Fibroblast of skin of abdomen (primary cell): ENCODE measurements around the gene KRT71. TPM values are rescaled to one million over a fixed set of nuclear protein-coding genes. Genes with fewer than 3 reads are reported as not detected.
A peak's percentile ranks its signal among the peaks of the same experiment; 100 is the strongest.
"Not testable (repeated sequence)": the region's sequence is repeated elsewhere in the genome, so short reads cannot be mapped to it uniquely, and the experiment has no call there.

Experiments
- DNase-seq: peaks from one replicate; pipeline ENCODE4 v3.0.0-alpha.2; 2013
- polyA plus RNA-seq, 2 experiments: library from polyadenylated mRNA; unstranded; fragments of 120-200 nt; gene quantifications; one replicate each; pipeline ENCODE4 v1.2.1, GENCODE V29; 2013; ENCODE audit not compliant: insufficient read length in 2 of 2

KRT71 gene
- not detected for polyA plus RNA-seq (2013, experiment 1 of 2; ENCODE audit: insufficient read length)
- polyA plus RNA-seq (2013, experiment 2 of 2; ENCODE audit: insufficient read length) = not detected

- DNase-seq = no peak
Measured at GRCh38 chr12:52552681-52553195, at the start of gene KRT71. TSS of gene KRT71 (minus strand) at chr12:52553145. CDS start at chr12:52553077, 68 bp downstream.

- no peak for DNase-seq
Measured at GRCh38 chr12:52602552-52602951, 49.6 kb upstream of the KRT71 start.

- DNase-seq = no peak
Measured at GRCh38 chr12:52601671-52602070, 48.7 kb upstream of the KRT71 start.

DNA sequence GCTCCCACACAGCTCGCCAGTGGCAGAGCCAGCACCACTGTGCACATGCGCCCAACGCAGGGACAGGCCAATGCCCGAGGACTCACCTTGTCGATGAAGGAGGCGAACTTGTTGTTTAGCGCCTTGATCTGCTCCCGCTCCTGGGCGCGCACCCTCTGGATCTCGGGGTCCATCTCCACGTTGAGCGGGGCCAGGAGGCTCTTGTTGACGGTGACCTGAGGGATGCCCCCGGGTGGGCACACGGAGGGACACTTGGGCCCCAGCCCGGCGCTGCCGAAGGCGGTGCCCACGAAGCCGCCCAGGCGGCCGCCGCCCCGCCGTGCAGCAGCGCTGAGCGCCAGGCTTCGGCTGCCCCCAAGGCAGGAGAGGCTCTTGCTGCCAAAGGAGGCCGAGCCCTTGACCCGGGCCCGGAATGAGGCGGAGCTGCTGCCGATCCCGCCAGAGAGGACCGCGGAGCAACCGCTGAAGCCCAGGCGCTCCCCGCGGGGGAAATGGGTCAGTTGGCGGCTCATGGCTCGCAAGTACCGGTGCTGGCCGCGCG lies 48.1 kb upstream of the KRT71 start, which contains the start of gene KRT72:
KRT72 (minus strand) TSS at position 523 of the 541 bp plus-strand sequence; CDS start at position 512, 11 bp downstream.
- DNase-seq = no peak

GRCh38 chr12:52600475-52600874 lies 47.5 kb upstream of the KRT71 start:
- no peak for DNase-seq

- DNase-seq = no peak
Measured at GRCh38 chr12:52600071-52600470, 47.1 kb upstream of the KRT71 start.

- no peak for DNase-seq
Measured at GRCh38 chr12:52598966-52599365, 46.0 kb upstream of the KRT71 start.

GRCh38 chr12:52594237-52594636 lies 41.3 kb upstream of the KRT71 start:
- DNase-seq = not testable (repeated sequence)

GRCh38 chr12:52591521-52591920 lies 38.6 kb upstream of the KRT71 start:
- DNase-seq = no peak

- DNase-seq = no peak
Measured at GRCh38 chr12:52590021-52590420, 37.1 kb upstream of the KRT71 start.

DNA sequence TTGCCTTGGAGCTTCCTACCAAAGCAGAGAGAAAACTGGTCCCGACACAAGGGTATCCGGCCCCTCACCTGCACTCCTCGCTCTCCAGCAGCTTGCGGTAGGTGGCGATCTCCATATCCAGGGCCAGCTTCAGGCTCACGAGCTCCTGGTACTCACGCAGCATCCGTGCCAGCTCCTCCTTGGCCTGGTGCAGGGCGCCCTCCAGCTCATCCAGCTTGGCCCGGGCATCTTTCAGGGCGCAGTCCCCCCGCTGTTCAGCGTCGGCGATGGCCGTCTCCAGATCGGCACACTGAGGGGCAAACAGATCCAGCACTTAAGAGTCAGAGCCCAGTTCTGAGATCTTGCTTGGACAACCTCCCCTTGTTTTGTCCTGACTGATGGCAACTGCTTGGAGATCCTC lies 34.6 kb upstream of the KRT71 start:
- DNase-seq = no peak

DNA sequence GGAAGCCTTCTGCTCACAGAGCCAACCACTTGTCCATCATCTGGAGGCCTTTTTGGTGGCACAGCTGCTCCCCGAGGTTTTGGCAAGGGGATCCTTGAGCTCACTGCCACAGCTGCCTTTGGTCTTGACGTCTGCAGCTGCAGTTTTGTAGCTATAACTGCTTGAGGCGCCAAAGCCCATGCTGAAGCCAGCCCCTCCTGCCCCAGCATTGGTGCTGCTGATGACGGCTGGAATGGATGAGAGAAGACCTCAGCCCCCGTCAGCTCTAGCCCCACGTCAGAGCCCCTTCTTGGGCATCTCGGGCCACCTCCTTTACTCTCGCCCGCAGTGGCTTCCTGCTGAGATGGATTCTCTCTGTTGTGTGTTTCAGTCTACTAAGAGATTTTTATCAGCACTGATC lies 33.0 kb upstream of the KRT71 start:
- no peak for DNase-seq

GRCh38 chr12:52585066-52585465 lies 32.1 kb upstream of the KRT71 start:
- no peak for DNase-seq

- no peak for DNase-seq
Measured at GRCh38 chr12:52584156-52584682, 31.3 kb upstream of the KRT71 start.

DNA sequence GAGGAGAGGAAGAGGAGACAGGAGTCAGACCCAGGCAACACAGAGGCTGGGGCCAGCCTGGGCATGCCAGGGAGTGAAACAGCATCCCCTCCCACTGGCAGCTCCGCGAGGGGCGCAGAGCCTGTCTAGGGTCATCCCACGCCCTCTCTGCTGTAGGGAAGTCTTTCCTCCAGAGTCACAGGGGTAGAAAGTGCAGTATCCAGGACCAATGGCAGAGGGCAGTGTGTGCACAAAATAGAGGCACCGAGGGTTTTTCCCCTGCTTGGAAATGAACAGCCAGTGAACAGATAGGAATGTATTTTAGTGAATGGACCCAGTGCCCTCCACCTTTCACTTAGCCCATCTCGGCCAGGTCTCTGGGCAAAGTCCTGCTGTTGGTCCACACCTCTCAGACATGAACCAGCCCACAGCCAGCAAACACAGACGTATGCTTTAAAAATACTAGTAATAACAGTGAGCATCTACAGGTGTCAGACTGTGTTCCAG lies 30.1 kb upstream of the KRT71 start:
- DNase-seq = peak; percentile 51

GRCh38 chr12:52582486-52582885 lies 29.5 kb upstream of the KRT71 start:
- no peak for DNase-seq

DNA sequence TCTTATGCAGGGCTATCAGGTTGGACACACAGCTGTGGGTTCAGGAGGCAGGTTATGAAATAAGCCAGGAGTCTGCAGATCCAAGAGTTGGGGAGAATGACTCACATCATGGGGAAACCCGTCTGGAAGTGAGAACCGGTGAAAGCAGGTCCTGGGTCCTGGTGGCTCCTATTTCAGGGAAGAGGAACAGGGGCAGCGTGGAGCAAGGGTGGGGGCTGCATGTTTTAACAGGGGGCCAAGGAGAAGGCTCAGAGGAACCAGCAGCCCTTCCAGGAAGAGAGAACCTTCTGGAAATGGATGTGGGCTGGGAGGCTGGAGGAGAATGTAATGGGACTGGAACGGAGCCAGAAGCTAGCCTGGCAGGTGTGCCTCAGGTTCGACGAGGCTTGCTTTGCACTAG lies 28.5 kb upstream of the KRT71 start:
- DNase-seq = peak; percentile 8

- DNase-seq = no peak
Measured at GRCh38 chr12:52581066-52581465, 28.1 kb upstream of the KRT71 start.

DNA sequence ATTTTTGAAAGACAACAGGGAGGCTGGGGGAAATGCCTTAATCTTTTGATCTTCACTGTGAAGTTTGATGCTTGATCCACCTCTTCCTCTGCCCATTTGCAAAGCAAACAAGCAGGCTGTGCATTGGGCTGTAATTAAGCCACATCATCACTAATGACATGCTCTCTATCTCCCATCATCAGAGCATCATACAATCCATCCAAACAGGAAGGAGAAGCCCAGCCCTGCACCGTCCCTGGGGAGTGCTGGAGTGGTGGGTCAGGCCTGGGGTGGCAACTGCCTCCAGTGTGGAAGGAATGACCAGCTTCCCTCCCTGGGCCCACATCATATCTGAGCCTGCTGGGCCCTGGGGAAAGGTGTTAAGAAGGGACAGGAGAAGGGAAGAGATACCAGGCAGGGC lies 27.6 kb upstream of the KRT71 start:
- no peak for DNase-seq

DNA sequence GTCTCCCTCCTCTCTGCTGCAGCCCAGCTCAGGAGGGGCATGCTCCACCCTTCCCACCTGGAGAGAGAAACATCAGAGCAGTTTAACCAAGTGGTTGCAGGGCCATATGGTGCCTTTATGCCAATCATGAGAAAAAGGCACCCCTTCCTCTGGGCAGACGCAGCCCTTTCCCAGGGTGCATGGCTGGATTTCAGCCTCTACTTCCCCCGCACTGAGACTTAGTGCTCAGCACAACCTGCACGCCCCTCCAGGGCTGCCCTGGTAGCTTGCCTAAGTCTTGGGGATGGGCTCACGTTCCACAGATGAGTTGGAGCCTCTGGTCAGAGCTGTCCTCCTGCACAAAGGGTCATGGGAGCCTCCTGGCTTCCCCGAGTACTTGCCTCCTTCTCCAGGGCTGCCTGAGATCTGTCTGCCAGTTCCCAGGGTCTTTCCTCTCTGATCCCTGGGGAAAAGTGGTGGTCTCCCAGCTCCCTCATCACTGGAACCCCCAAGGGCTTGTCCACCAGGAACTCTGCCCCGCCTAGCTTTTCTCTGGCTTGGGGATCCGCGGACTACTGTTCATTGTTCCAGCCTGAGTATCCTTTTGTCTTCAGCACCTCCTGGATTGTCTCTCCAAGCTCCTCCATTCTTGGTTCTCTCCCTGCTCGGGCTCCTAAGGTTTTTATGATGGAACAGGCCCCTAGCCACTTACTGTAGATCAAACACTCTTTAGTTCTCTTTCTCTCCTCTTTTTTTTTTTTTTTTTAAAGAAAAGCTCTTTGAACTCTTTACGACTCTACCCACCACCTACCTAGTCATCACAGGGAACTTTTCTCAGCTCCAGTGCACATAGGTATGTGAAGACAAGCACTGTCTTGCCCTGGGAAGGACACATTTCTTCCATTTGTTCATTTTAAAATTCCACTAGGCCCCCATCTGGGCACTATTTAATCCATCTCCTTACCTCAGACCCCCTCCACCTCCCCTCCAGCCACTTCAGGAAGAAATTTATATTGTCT lies 26.8 kb upstream of the KRT71 start:
- no peak for DNase-seq

DNA sequence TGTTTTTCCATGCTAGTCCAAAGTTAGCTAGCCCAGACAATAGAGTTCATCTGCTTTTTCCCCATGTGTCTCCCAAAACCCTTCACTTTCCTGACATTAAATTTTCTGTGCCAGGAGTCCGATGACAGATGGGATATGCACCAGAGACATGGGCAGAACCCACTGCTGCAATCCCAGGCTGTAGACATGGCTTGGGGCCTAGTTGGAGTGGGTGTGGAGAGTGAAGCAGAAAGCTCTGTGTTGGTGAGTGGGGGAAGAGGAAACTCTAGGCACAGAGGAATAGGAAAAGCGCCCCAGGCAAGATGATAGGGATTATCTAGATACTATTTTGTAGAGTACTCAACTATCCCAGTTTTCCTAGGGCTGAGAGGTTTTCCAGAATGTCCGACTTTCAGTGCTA lies 25.5 kb upstream of the KRT71 start:
- no peak for DNase-seq

- no peak for DNase-seq
Measured at GRCh38 chr12:52577316-52577715, 24.4 kb upstream of the KRT71 start.

DNA sequence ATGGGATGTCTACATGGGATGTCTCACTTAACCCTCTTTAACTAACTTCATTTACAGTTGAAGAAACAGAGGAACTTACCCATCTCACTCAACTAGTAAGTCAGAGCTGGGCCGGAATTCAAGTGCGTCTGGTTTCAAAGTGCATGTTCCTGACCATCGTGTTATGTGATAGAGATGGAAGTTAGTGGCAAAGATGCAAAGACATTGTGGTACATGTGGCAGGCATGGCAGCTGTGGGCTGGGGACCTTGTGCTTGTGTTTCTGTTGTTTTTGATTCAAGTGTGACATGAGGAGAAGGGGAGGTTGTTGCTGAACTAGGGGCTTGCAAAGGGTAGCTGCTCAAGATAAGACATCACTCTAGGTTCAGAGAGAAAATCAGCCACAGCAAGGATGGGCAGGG lies 23.0 kb upstream of the KRT71 start:
- DNase-seq = no peak
